Measurements from ENCODE around the gene INPPL1.
"Not testable (repeated sequence)": the region's sequence is repeated elsewhere in the genome, so short reads cannot be mapped to it uniquely, and the experiment has no call there.

The INPPL1 gene

GRCh38 chr11:72224564-72225410 is at the start of gene INPPL1:
Gene INPPL1, plus strand, starts transcription at chr11:72224767. Its CDS starts 218 bp downstream, at chr11:72224985.
- DNase-seq = no peak

GRCh38 chr11:72177656-72178055 is 46.9 kb upstream of the INPPL1 start:
- no peak for DNase-seq

GRCh38 chr11:72179049-72179803 is 45.3 kb upstream of the INPPL1 start:
- no peak for DNase-seq

GRCh38 chr11:72179804-72180396 is 44.7 kb upstream of the INPPL1 start:
- no peak for DNase-seq

GRCh38 chr11:72180892-72181552 is 43.5 kb upstream of the INPPL1 start:
- DNase-seq = not testable (repeated sequence)

GRCh38 chr11:72181553-72181958 is 43.0 kb upstream of the INPPL1 start:
- DNase-seq = not testable (repeated sequence)

GRCh38 chr11:72188267-72188666 is 36.3 kb upstream of the INPPL1 start:
- DNase-seq = no peak

GRCh38 chr11:72189455-72190250 is 34.9 kb upstream of the INPPL1 start:
- no peak for DNase-seq

- no peak for DNase-seq
Observed at GRCh38 chr11:72190631-72191071, 33.9 kb upstream of the INPPL1 start.

GRCh38 chr11:72191961-72192381 is 32.6 kb upstream of the INPPL1 start, which contains the start of gene FOLR1:
Gene FOLR1, plus strand, starts transcription at chr11:72192140. Its CDS starts 34 bp downstream, at chr11:72192174.
- DNase-seq = no peak

- no peak for DNase-seq
Observed at GRCh38 chr11:72195518-72196270, 28.9 kb upstream of the INPPL1 start.

- DNase-seq = not testable (repeated sequence)
Observed at GRCh38 chr11:72201445-72201844, 23.1 kb upstream of the INPPL1 start.

- DNase-seq = no peak
Observed at GRCh38 chr11:72202571-72202970, 22.0 kb upstream of the INPPL1 start.

GRCh38 chr11:72203163-72203562 is 21.4 kb upstream of the INPPL1 start:
- no peak for DNase-seq

- no peak for DNase-seq
Observed at GRCh38 chr11:72204886-72205285, 19.7 kb upstream of the INPPL1 start.

- DNase-seq = not testable (repeated sequence)
Observed at GRCh38 chr11:72206794-72207193, 17.8 kb upstream of the INPPL1 start.

GRCh38 chr11:72208281-72208680 is 16.3 kb upstream of the INPPL1 start:
- DNase-seq = no peak

GRCh38 chr11:72209101-72209500 is 15.5 kb upstream of the INPPL1 start:
- DNase-seq = no peak

- no peak for DNase-seq
Observed at GRCh38 chr11:72216638-72217037, 7.9 kb upstream of the INPPL1 start, which contains the start of gene FOLR2. Gene FOLR2, plus strand, starts transcription at chr11:72216794. Its CDS starts 1,791 bp downstream, at chr11:72218585.

- no peak for DNase-seq
Observed at GRCh38 chr11:72217841-72218240, 6.7 kb upstream of the INPPL1 start.

- no peak for DNase-seq
Observed at GRCh38 chr11:72218251-72218745, 6.3 kb upstream of the INPPL1 start.

All from NCI-H748 treated with DMSO at 0.1 percent for 48 hours (cell line).